NCI-H2196 (cell line): Measurements from ENCODE around the gene PPFIA2.

Source experiments
- DNase-seq: peaks from one replicate; lab custom pipeline; 2025; ENCODE audit not compliant: unreplicated experiment; lab: John Stamatoyannopoulos, UW

PPFIA2 gene

GRCh38 chr12:81360916-81361315, 398.2 kb downstream of the PPFIA2 start:
- no peak for DNase-seq

GRCh38 chr12:81359736-81360135, 399.4 kb downstream of the PPFIA2 start:
- no peak for DNase-seq

- no peak for DNase-seq
Measured at GRCh38 chr12:81354327-81354932, 404.7 kb downstream of the PPFIA2 start.

- DNase-seq = no peak
Measured at GRCh38 chr12:81350309-81350708, 408.8 kb downstream of the PPFIA2 start.

- DNase-seq = no peak
Measured at GRCh38 chr12:81347404-81347803, 411.7 kb downstream of the PPFIA2 start.

- DNase-seq = no peak
Measured at GRCh38 chr12:81340910-81341309, 418.2 kb downstream of the PPFIA2 start.

- no peak for DNase-seq
Measured at GRCh38 chr12:81339071-81339470, 420.1 kb downstream of the PPFIA2 start.

- no peak for DNase-seq
Measured at GRCh38 chr12:81337886-81338285, 421.3 kb downstream of the PPFIA2 start.

- no peak for DNase-seq
Measured at GRCh38 chr12:81333812-81334211, 425.3 kb downstream of the PPFIA2 start.

GRCh38 chr12:81332054-81332453, 427.1 kb downstream of the PPFIA2 start:
- DNase-seq = no peak

- DNase-seq = no peak
Measured at GRCh38 chr12:81330480-81330879, 428.7 kb downstream of the PPFIA2 start.

- DNase-seq = no peak
Measured at GRCh38 chr12:81329085-81329484, 430.1 kb downstream of the PPFIA2 start.

- DNase-seq = no peak
Measured at GRCh38 chr12:81327425-81327824, 431.7 kb downstream of the PPFIA2 start.

- DNase-seq = no peak
Measured at GRCh38 chr12:81325086-81325485, 434.1 kb downstream of the PPFIA2 start.

GRCh38 chr12:81314903-81315531, 444.1 kb downstream of the PPFIA2 start:
- no peak for DNase-seq

GRCh38 chr12:81303935-81304334, 455.2 kb downstream of the PPFIA2 start:
- no peak for DNase-seq

- DNase-seq = no peak
Measured at GRCh38 chr12:81300454-81300853, 458.7 kb downstream of the PPFIA2 start.

- DNase-seq = no peak
Measured at GRCh38 chr12:81297601-81298000, 461.5 kb downstream of the PPFIA2 start.

GRCh38 chr12:81296556-81297305, 462.4 kb downstream of the PPFIA2 start:
- no peak for DNase-seq

- DNase-seq = no peak
Measured at GRCh38 chr12:81295251-81295650, 463.9 kb downstream of the PPFIA2 start.

GRCh38 chr12:81294325-81295190, 464.6 kb downstream of the PPFIA2 start:
- no peak for DNase-seq
